GM12878 (cell line): ENCODE results near the gene LOXL4. TPM values are rescaled to one million over a fixed set of nuclear protein-coding genes. Genes with fewer than 3 reads are reported as not detected.

Source experiments
- ATAC-seq: fragments of 200-7000 bp; cut with Tn5 transposase; 3 replicates; pipeline ENCODE4 v1.9.1; 2020; ENCODE audit warnings: mild to moderate bottlenecking, moderate library complexity
- BruUV-seq: library from RNA; stranded (reverse); fragments of 400-500 nt; replicated peaks from 2 replicates; lab custom pipeline; 2021; lab: Mats Ljungman, UMichigan
- CTCF ChIA-PET: fragments of 300-600 bp; sonication (Branson Sonifier 250); formaldehyde crosslinking; extraction: SDS; loops from one replicate; lab custom pipeline; 2021; ENCODE audit warnings: inconsistent platforms; lab: Yijun Ruan, JAX
- POLR2A ChIA-PET: fragments of 350-600 bp; formaldehyde crosslinking; extraction: SDS; loops from one replicate; lab custom pipeline; 2021; ENCODE audit warnings: inconsistent platforms; lab: Charles Lee
- RAD21 ChIA-PET: fragments of 300-600 bp; sonication (Branson Sonifier 250); formaldehyde crosslinking; loops from one replicate; lab custom pipeline; 2023; ENCODE audit warnings: antibody characterized with exemption; ENCODE audit not compliant: unreplicated experiment; lab: Charles Lee
- SMC1A ChIA-PET: fragments of 300-600 bp; sonication (Branson Sonifier 250); formaldehyde crosslinking; loops from one replicate; lab custom pipeline; 2023; ENCODE audit not compliant: unreplicated experiment, uncharacterized antibody; lab: Charles Lee
- DNase-seq: peaks from one replicate; pipeline ENCODE4 v3.0.0-alpha.2; 2011; ENCODE audit warnings: low read depth, low spot score
- FAIRE-seq: peaks from 3 replicates; lab custom pipeline; 2011; peaks lifted over from hg19 to GRCh38; lab: Jason Lieb, UNC
- H2AFZ ChIP-seq: 2 replicates; pipeline ENCODE4 v1.6.0; 2011; ENCODE audit warnings: low read depth, low read length, control low read depth; ENCODE audit not compliant: control insufficient read depth
- H3K27ac ChIP-seq: 2 replicates; pipeline ENCODE4 v1.5.1; 2011; ENCODE audit warnings: control low read depth; ENCODE audit not compliant: control insufficient read depth, insufficient read depth
- H3K27me3 ChIP-seq, 2 experiments: replicated peaks in 1 of 2; 2 replicates each; pipeline versions ENCODE4 v1.6.0 to v1.6.1; 2011; ENCODE audit warnings: low read length in 1 of 2; ENCODE audit not compliant: control insufficient read depth in 2 of 2, insufficient read depth in 2 of 2
- H3K36me3 ChIP-seq, 2 experiments: 2 replicates each; pipeline ENCODE4 v1.5.1; 2011; ENCODE audit warnings: low read length in 1 of 2; ENCODE audit not compliant: control insufficient read depth in 2 of 2, insufficient read depth in 2 of 2
- H3K4me1 ChIP-seq: 2 replicates; pipeline ENCODE4 v1.6.1; 2011; ENCODE audit warnings: mild to moderate bottlenecking, low read length, moderate library complexity, mixed read lengths; ENCODE audit not compliant: control insufficient read depth, insufficient read depth
- H3K4me2 ChIP-seq: 2 replicates; pipeline ENCODE4 v1.6.0; 2011; ENCODE audit warnings: control low read depth; ENCODE audit not compliant: control insufficient read depth, insufficient read depth
- H3K4me3 ChIP-seq: fragments of 200-600 bp; sonication (generic); 2 replicates; pipeline ENCODE4 v1.5.1; 2016
- H3K79me2 ChIP-seq: 2 replicates; pipeline ENCODE4 v1.6.0; 2011; ENCODE audit warnings: low read length; ENCODE audit not compliant: control insufficient read depth, insufficient read depth
- H3K9ac ChIP-seq: 2 replicates; pipeline ENCODE4 v1.8.0; 2011; ENCODE audit warnings: low read length, control low read depth, mixed read lengths; ENCODE audit not compliant: control insufficient read depth, insufficient read depth
- H3K9me3 ChIP-seq: replicated peaks from 3 replicates; pipeline ENCODE4 v1.5.1; 2011; ENCODE audit warnings: mild to moderate bottlenecking, low read length; ENCODE audit not compliant: control insufficient read depth, insufficient read depth
- H4K20me1 ChIP-seq: 2 replicates; pipeline ENCODE4 v1.6.0; 2011; ENCODE audit not compliant: control insufficient read depth, insufficient read depth
- ETV6 ChIP-seq, 2 experiments: fragments of 450-650 bp in 1 of 2; IDR thresholded peaks in 1 of 2; conservative IDR thresholded peaks in 1 of 2; 2 replicates each; pipeline ENCODE4 v1.6.1; 2014; ENCODE audit warnings: antibody characterized with exemption in 1 of 2, borderline replicate concordance in 1 of 2, low read depth in 1 of 2, mild to moderate bottlenecking in 1 of 2, moderate library complexity in 1 of 2
- FOS ChIP-seq: IDR thresholded peaks from 3 replicates; pipeline ENCODE4 v1.6.1; 2011; ENCODE audit warnings: borderline replicate concordance; ENCODE audit not compliant: insufficient read length; ENCODE audit errors: extremely low read depth
- HDAC6 ChIP-seq: fragments of 200-600 bp; sonication (generic); IDR thresholded peaks from one replicate; pipeline ENCODE4 v1.8.0; 2017; ENCODE audit warnings: antibody characterized with exemption; ENCODE audit not compliant: unreplicated experiment
- IKZF2 ChIP-seq, 2 experiments: fragments of 450-650 bp; IDR thresholded peaks; 2 replicates each; pipeline ENCODE4 v1.6.1; 2017; ENCODE audit warnings: mild to moderate bottlenecking in 2 of 2, moderate library complexity in 2 of 2
- JUNB ChIP-seq: IDR thresholded peaks from 2 replicates; pipeline ENCODE4 v1.6.1; 2016; ENCODE audit warnings: antibody characterized with exemption, mild to moderate bottlenecking
- MXI1 ChIP-seq: fragments of 150-350 bp; IDR thresholded peaks from 2 replicates; pipeline ENCODE4 v1.6.1; 2011; ENCODE audit warnings: low read depth, mild to moderate bottlenecking, inconsistent platforms, low read length, improper control_type of control experiment
- RELA ChIP-seq: fragments of 450-650 bp; IDR thresholded peaks from 2 replicates; pipeline ENCODE4 v1.8.0; 2014; ENCODE audit warnings: borderline replicate concordance; ENCODE audit not compliant: partially characterized antibody
- SRF ChIP-seq, 2 experiments: IDR thresholded peaks; 2 replicates each; pipeline ENCODE4 v1.6.1; 2011; ENCODE audit warnings: low read depth in 2 of 2, low read length in 2 of 2, mild to moderate bottlenecking in 1 of 2, moderate library complexity in 1 of 2
- TCF12 ChIP-seq: IDR thresholded peaks from 2 replicates; pipeline ENCODE4 v1.6.1; 2011; ENCODE audit warnings: low read depth, mild to moderate bottlenecking, low read length
- ZNF24 ChIP-seq: fragments of 450-650 bp; IDR thresholded peaks from 2 replicates; pipeline ENCODE4 v1.6.1; 2017; ENCODE audit warnings: antibody characterized with exemption, mild to moderate bottlenecking
- WGBS: methylation state at CpG from one replicate; pipeline ENCODE4 v1.1.6; 2016; ENCODE audit warnings: low lambda C conversion rate; ENCODE audit not compliant: insufficient replicate concordance, insufficient coverage; ENCODE audit errors: missing lambda C conversion rate; 5-methylcytosine and 5-hydroxymethylcytosine counted together
- in situ Hi-C: fragments of 300-500 bp; cut with MboI; formaldehyde crosslinking; loops from 9 replicates; pipeline ENCODE4 v1.14.3; 2018; ENCODE audit warnings: mixed read lengths
- intact Hi-C: fragments of 100-400 bp; cut with micrococcal nuclease; formaldehyde crosslinking; loops from one replicate; pipeline ENCODE4 v1.14.2; 2022; ENCODE audit not compliant: unreplicated experiment
- polyA plus RNA-seq, 11 experiments: library from polyadenylated mRNA; depleted of rRNA in 4 of 11; unstranded in 6 of 11; stranded (reverse) in 5 of 11; fragments of >200 nt; fragmentation: Nextera tagmentation in 4 of 11; fragmentation: Illumina TruSeq in 1 of 11; extraction: Ambion mirVana in 4 of 11; extraction: Trizol in 1 of 11; gene quantifications; 1 replicate in 1 of 11; 2 replicates in 10 of 11; pipeline versions ENCODE4 v1.2.1 to v1.2.3, GENCODE V29; 2011 to 2016; ENCODE audit warnings: inconsistent platforms in 2 of 11, missing spikeins in 2 of 11, low read depth in 1 of 11
- total RNA-seq, 4 experiments: library from RNA; depleted of rRNA in 3 of 4; stranded (reverse); fragments of >200 nt in 3 of 4; fragmentation: Illumina TruSeq in 1 of 4; extraction: Trizol in 1 of 4; gene quantifications; 2 replicates each; pipeline versions ENCODE4 v1.2.1 to v1.2.3, GENCODE V29; 2013 to 2021
- TF ChIP-seq, protein P1 (sequence below): IDR thresholded peaks from 2 replicates; pipeline ENCODE4 v1.6.1; 2012; ENCODE audit warnings: low read depth, low read length, improper control_type of control experiment

Gene LOXL4
- total and polyA plus RNA-seq, 10 of the 15 experiments (the other 5 are each of a cell fraction or from before 2014, with no cell fraction given) = 0.02 to 0.12 (median 0.08) TPM; not detected in 3

DNA sequence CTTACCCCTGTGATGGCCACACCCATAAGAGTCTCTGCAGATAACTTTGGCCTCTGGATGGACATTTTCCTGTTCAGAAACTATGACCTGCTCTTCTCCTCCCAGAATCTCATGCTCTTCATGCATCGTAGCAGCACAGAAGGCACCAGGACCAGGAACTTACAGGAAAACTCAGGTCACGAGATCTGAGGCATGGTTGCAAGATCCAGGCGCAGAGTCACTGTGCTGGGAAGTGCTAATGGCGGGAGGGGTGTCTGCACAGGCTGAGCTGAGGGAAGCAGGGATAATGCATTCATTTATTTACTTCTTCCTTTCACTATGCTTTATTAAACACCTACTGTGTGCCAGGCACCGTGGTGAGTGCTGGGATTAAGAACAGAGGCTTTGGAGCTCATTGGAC is 48.2 kb upstream of the LOXL4 start:
- no TSS peak for BruUV-seq
- CTCF ChIA-PET = no interaction called here
- intact Hi-C loops = no loop called here

DNA sequence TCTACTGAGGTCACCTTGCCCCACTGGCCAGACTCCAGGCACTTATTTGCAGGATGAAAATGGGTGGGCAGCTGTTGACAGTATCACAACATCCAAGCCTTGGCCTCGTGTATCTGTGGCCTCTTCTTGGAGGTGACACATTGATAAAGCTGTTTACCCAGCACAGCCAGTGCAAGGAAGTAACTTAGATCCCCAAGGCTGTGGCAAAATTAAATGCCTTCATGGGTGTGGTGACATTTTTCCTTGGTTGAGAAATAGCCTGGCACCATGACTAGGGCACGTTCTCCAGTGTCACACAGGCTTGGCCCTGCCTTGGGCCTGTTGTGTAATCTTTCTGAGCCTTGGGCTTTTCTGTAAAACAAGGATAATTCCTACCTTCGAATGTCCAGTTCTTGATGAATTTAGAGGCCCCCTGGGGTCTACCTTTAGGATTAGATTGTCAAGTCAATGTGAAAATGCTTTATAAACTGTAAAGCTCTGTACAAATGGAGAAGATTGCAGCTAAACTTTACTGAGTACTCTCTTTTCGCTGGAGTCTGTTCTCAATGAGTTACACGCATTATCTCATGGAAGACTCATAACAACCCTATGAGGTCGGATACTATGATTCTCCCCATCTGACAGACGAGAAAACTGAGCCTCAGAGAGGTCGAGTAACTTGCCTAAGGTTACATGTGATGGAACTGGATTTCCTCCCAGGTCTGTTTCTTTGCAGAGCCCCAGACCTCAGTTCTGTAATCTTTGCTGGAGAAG is 46.7 kb upstream of the LOXL4 start:
- ATAC-seq (no peak), FAIRE-seq (no peak), DNase-seq (no peak)
- Histone ChIP-seq H3K4me2 (no peak overlapping the region), H3K79me2 (no peaks in the 10 kb centered on the region), H4K20me1 (no peaks in the 10 kb centered on the region), H3K9me3 (no peaks in the 10 kb centered on the region), H3K36me3 (no peaks in the 10 kb centered on the region), H3K27ac (no peak overlapping the region), H3K4me3 (no peak overlapping the region), H2AFZ (no peak overlapping the region), H3K9ac (no peak overlapping the region), H3K27me3 (peaks cover 0 to 2% of the 10 kb centered on the region in 2 experiments; a peak in 3 of 4 replicates), H3K4me1 (no peaks in the 10 kb centered on the region)
- ChIA-PET RAD21 (no interaction called here), POLR2A (no interaction called here), SMC1A (interaction anchor here (2.5 kb wide), 1 partner anchor 145 kb away, joined by 7 read pairs; no protein-coding TSS in a partner anchor), CTCF (no interaction called here)
- in situ Hi-C loops (no loop called here), intact Hi-C loops (no loop called here)
- 20% methylated on average over 8 of the region's 8 CpGs for WGBS
- BruUV-seq = no TSS peak
- TF ChIP-seq JUNB (no peak), ETV6 (conservative IDR thresholded peaks at IDR 0.05 in 1 of 2, IDR thresholded peaks at IDR 0.05 in 1 of 2; ENCODE audit: borderline replicate concordance in 1 of 2, low read depth in 1 of 2) (no peak), IKZF2 (IDR thresholded peaks at IDR 0.05) (no peak), ZNF24 (no peak), FOS (no peak), MXI1 (no peak)
- TF ChIP-seq, protein P1, sequence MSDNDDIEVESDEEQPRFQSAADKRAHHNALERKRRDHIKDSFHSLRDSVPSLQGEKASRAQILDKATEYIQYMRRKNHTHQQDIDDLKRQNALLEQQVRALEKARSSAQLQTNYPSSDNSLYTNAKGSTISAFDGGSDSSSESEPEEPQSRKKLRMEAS = no peak

More for the DNA sequence above, 48.2 kb upstream of the LOXL4 start:
- H3K4me2 ChIP-seq = no peak overlapping the region
- no peaks in the 10 kb centered on the region for H3K9me3 ChIP-seq
- H3K4me3 ChIP-seq = no peak overlapping the region
- no peaks in the 10 kb centered on the region for H3K79me2 ChIP-seq
- no peak overlapping the region for H2AFZ ChIP-seq
- H3K9ac ChIP-seq = no peak overlapping the region
- no peaks in the 10 kb centered on the region for H4K20me1 ChIP-seq
- POLR2A ChIA-PET = no interaction called here
- FAIRE-seq (no peak), ATAC-seq (no peak), DNase-seq (no peak)
- WGBS = 31% methylated on average over 5 of the region's 5 CpGs
- no peaks in the 10 kb centered on the region for H3K4me1 ChIP-seq
- no peaks in the 10 kb centered on the region for H3K36me3 ChIP-seq
- SMC1A ChIA-PET = no interaction called here
- H3K27me3 ChIP-seq = peaks cover 0 to 2% of the 10 kb centered on the region in 2 experiments; a peak in 3 of 4 replicates
- RAD21 ChIA-PET = no interaction called here
- H3K27ac ChIP-seq = no peak overlapping the region
- in situ Hi-C loops = no loop called here
- no peak for TF ChIP-seq RELA
- no peak for TF ChIP-seq HDAC6
- TF ChIP-seq TCF12 = no peak
- TF ChIP-seq SRF (IDR thresholded peaks at IDR 0.05; ENCODE audit: low read depth in 2 of 2, low read length in 2 of 2) = no peak
